Measurements from ENCODE around the gene TNNI3K.

The TNNI3K gene

DNA sequence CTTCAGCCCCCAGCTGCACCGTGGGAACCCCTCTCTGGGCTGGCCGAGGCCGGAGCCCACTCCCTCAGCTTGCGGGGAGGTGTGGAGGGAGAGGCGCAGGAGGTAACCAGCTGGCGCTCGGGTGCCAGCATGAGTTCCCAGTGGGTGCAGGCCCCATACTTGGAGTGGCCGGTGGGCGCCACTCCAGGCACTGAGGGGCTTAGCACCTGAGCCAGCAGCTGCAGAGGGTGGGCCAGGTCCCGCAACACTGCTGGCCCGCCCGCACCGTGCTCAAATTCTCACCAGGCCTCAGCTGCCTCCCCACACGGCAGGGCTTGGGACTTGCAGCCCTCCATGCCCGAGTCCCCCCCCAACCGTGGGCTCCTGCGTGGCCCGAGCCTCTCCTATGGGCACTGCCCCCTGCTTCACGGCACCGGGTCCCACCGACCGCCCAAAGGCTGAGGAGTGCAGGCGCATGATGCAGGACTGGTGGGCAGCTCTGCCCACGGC, 230.1 kb downstream of the TNNI3K start:
- Mint-ChIP-seq H3K4me3 (no peak overlapping the region), H3K36me3 (ENCODE audit: low read depth) (no peaks in the 10 kb centered on the region), H3K9me3 (no peaks in the 10 kb centered on the region), H3K4me1 (ENCODE audit: low read depth) (no peaks in the 10 kb centered on the region), H3K27ac (no peak overlapping the region), H3K27me3 (peaks cover under 1% of the 10 kb centered on the region)

DNA sequence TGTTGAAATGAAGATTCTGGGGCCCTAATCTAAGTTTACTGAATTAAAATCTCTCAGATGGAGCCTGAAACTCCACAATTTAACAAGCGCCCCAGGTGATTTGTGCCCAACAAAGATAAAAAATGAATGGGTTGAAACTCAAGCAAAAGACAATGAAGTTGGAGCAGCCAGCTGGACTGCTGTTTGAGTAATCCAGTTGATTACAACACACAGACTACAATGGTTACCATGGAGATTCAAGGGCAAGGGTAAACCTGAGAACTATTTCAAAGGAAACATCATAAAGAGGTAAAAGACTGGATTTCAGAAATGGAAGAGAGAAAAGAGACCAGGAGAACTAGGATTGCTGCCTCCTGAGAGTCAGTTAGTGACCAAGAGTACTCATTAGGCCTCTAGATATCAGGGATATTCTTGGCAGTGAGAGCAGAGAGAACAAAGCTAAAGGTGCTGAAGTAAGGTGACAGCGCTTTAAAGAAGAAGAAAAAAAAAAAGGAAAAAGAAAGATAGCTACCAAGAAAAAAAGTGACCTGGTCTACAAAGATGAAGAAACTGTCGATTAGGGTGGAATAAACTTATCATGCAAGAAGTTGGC, 232.7 kb downstream of the TNNI3K start:
- Mint-ChIP-seq H3K4me3 (no peak overlapping the region), H3K4me1 (ENCODE audit: low read depth) (no peaks in the 10 kb centered on the region), H3K27ac (no peak overlapping the region), H3K36me3 (ENCODE audit: low read depth) (no peaks in the 10 kb centered on the region), H3K9me3 (no peaks in the 10 kb centered on the region), H3K27me3 (peaks cover 3% of the 10 kb centered on the region)

DNA sequence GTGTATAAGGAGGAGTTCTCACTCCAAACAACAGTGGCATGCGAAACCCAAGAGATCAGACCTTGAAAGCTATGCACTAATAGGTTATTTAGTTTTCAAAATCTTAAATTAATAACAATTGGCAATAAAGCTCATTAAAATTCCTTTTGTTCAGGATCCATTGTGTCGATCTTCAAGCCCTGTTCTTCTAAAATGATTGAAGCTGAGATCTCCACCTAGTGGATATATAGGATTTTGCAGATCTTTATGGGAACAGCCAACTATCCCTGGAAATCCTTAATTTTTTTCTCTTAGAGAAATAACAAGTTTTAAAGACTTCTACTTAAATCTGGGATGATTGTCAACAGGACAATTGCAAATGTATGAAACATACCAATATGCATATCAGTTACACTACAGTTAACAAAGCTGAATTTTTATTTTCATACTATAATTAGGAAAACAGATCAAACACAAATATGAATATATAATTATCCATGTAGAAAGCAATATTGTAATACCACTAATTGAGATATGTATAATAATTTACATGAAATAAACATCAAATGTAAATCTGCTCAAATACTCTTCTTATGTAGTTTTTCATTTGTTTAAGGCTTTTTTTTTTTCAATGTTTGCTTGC, 233.9 kb downstream of the TNNI3K start:
- no peaks in the 10 kb centered on the region for H3K36me3 Mint-ChIP-seq (ENCODE audit: low read depth)
- H3K9me3 Mint-ChIP-seq, result no peaks in the 10 kb centered on the region
- H3K4me3 Mint-ChIP-seq, result no peak overlapping the region
- H3K27ac Mint-ChIP-seq, result no peak overlapping the region
- H3K27me3 Mint-ChIP-seq, result peaks cover 3% of the 10 kb centered on the region
- no peaks in the 10 kb centered on the region for H3K4me1 Mint-ChIP-seq (ENCODE audit: low read depth)

DNA sequence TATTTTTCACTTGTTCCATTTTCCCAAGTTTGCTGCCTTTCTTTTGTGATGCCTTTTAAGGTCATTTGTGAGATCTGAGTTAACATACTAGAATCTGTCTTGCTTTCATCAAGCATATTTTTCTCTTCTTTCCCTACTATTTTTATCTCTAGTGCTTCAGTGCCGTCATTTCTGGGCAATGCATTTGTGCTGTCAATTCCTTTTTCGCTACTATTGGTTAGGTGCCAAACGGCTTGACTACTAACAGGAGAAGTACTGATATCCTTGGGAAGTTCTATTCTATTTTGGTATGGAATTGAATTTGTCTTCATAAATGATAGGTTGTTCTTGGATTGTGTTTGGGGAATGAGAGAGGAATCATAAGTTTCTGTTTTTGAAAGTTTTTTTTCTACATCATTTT, 235.1 kb downstream of the TNNI3K start:
- no peaks in the 10 kb centered on the region for H3K36me3 Mint-ChIP-seq (ENCODE audit: low read depth)
- H3K4me1 Mint-ChIP-seq (ENCODE audit: low read depth), result no peaks in the 10 kb centered on the region
- no peak overlapping the region for H3K27ac Mint-ChIP-seq
- no peak overlapping the region for H3K4me3 Mint-ChIP-seq
- peaks cover 3% of the 10 kb centered on the region for H3K27me3 Mint-ChIP-seq
- H3K9me3 Mint-ChIP-seq, result no peaks in the 10 kb centered on the region

DNA sequence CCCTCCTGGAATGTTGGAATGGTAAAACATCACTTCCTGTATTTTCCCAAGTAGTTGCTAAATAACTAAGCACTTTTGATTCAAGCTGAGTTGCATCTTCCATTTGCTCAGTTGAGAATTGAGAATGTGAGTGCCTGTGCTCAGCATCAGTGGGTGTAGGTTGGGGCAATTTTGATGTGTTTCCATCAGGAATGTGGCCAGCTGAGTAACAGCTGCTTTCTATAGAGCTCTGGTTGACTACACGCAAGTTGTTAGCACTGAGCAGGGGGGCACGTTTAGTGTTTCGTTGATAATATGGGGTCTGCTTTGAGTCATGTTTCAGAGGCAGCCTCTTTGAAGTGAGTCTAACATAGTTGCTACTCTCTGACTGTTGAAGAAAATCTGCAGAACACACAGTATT, 235.7 kb downstream of the TNNI3K start:
- Mint-ChIP-seq H3K4me1 (ENCODE audit: low read depth) (no peaks in the 10 kb centered on the region), H3K9me3 (no peaks in the 10 kb centered on the region), H3K4me3 (no peak overlapping the region), H3K27ac (no peak overlapping the region), H3K36me3 (ENCODE audit: low read depth) (no peaks in the 10 kb centered on the region), H3K27me3 (peaks cover 3% of the 10 kb centered on the region)

DNA sequence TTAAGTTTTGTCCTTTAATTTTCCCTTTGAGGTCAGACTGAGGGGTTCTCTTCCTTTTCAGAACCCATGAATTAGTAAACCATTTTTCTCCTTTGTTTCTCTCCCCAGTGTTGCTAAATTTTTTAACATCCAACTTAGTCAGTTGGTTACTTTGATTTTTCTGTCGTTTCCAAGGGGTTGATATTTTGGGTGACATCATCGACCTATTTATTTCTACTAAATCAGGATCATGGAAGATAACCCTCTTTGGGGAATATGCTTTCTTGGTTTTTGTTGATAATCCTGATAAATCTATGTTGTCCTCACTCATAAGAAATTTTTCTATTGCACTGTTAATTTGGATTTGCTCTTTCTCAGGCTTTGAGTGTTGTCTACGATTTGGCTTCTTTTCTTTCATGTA, 236.3 kb downstream of the TNNI3K start:
- H3K27ac Mint-ChIP-seq, result no peak overlapping the region
- no peaks in the 10 kb centered on the region for H3K9me3 Mint-ChIP-seq
- no peak overlapping the region for H3K4me3 Mint-ChIP-seq
- no peaks in the 10 kb centered on the region for H3K4me1 Mint-ChIP-seq (ENCODE audit: low read depth)
- H3K27me3 Mint-ChIP-seq, result peaks cover 3% of the 10 kb centered on the region
- H3K36me3 Mint-ChIP-seq (ENCODE audit: low read depth), result no peaks in the 10 kb centered on the region

DNA sequence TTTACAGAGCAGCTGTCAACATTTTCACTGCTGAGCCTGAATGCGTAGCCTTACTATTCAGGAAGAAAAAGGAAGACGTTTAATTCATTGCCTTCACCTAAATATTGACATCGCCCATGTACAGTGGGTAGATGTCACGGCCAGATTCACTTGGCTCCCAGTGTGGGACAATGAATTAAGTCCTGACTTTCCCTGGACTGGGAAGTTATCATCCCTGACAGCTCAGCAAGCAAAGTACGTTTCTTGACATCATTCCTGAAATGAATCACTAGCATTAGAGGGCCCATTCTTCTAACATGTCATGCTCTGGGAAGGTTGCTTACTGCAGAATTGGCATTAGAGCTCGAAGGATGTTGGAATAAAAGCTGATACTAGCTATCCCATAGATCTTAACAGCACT, 239.4 kb downstream of the TNNI3K start:
- Mint-ChIP-seq H3K4me1 (ENCODE audit: low read depth) (no peaks in the 10 kb centered on the region), H3K27ac (no peak overlapping the region), H3K4me3 (no peak overlapping the region), H3K27me3 (peaks cover 6% of the 10 kb centered on the region), H3K9me3 (no peaks in the 10 kb centered on the region), H3K36me3 (ENCODE audit: low read depth) (no peaks in the 10 kb centered on the region)

DNA sequence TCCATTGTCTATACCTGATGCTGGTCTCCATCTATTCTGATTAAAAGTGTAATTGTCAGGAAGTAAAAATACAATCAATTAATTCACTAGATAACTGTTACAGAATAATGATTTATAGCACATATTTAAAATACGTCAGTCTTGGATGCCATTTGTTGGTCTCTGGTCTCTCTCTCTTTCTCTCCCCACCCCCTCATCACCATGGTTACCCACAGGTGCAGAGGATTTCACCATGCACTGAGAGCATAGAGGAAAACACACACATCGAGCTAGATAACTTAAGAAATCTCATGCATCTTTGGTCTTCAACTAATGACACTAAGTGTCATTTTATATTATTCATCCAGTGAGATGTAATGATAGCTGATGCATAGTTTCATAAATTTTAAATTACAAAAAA, 243.8 kb downstream of the TNNI3K start:
- peaks cover 3% of the 10 kb centered on the region for H3K27me3 Mint-ChIP-seq
- no peaks in the 10 kb centered on the region for H3K9me3 Mint-ChIP-seq
- no peaks in the 10 kb centered on the region for H3K4me1 Mint-ChIP-seq (ENCODE audit: low read depth)
- H3K36me3 Mint-ChIP-seq (ENCODE audit: low read depth), result no peaks in the 10 kb centered on the region
- H3K27ac Mint-ChIP-seq, result no peak overlapping the region
- no peak overlapping the region for H3K4me3 Mint-ChIP-seq

DNA sequence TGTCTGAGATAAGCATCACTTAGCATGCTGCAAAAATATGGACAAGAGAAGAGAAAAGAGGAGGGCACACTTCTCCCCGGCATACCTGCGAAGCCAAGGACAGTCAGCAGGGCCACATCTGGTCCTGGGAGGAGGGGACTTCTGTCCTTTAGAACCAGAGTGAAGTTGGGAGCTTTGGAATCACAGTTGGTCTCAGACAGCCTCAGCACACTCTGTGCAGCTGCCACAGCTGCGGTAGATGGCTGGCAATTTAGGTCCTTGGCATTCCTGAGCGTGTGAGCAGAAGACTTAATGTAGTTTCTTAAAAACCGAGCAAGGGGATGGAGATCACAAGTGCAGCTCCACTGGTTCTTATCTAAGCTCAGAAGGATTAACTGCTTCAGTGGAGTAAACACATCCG, 244.9 kb downstream of the TNNI3K start:
- Mint-ChIP-seq H3K4me3 (no peak overlapping the region), H3K36me3 (ENCODE audit: low read depth) (no peaks in the 10 kb centered on the region), H3K27me3 (peaks cover 7% of the 10 kb centered on the region), H3K27ac (no peak overlapping the region), H3K9me3 (no peaks in the 10 kb centered on the region), H3K4me1 (ENCODE audit: low read depth) (no peaks in the 10 kb centered on the region)

DNA sequence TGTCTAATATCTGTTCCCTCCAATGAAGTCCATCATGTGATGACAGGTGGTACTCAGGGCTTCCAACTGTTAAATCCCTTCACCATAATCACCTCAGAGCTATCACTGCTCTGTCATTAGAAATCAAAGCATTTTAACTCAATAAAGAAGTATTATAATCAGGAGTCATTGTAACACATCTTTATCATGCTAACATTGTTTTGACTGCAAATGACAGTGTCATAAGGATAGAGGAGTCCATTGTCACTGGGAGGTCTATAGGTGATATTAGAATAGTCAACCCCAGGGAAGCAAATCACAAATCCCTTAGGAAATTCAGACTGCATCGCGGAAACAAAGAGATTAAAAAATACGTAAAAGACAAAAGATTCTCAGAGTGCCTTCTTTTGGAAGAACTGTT, 246.4 kb downstream of the TNNI3K start:
- H3K9me3 Mint-ChIP-seq, result no peaks in the 10 kb centered on the region
- H3K27me3 Mint-ChIP-seq, result peaks cover 7% of the 10 kb centered on the region
- no peak overlapping the region for H3K27ac Mint-ChIP-seq
- H3K4me1 Mint-ChIP-seq (ENCODE audit: low read depth), result no peaks in the 10 kb centered on the region
- no peak overlapping the region for H3K4me3 Mint-ChIP-seq
- no peaks in the 10 kb centered on the region for H3K36me3 Mint-ChIP-seq (ENCODE audit: low read depth)

DNA sequence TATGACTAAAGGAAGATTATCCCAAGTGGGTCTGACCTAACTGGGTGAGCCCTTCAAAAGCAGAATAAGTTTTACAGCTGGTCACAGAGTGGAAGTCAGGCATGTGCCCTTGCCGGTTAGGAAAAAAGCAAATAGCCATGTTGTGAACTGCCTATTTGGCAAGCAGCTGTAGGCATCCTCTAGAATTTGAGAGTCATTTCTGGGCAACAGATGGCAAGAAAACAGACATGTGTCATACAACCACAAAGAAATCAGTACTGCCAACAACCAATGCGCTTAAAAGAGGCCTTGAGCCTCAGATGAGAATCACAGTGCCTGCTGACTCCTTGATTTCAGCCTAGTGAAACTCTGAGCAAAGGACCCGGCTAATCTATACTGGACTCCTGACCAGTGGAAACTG, 250.4 kb downstream of the TNNI3K start:
- H3K27ac Mint-ChIP-seq, result no peak overlapping the region
- H3K27me3 Mint-ChIP-seq, result peaks cover 5% of the 10 kb centered on the region
- no peaks in the 10 kb centered on the region for H3K36me3 Mint-ChIP-seq (ENCODE audit: low read depth)
- H3K9me3 Mint-ChIP-seq, result no peaks in the 10 kb centered on the region
- H3K4me3 Mint-ChIP-seq, result no peak overlapping the region
- no peaks in the 10 kb centered on the region for H3K4me1 Mint-ChIP-seq (ENCODE audit: low read depth)

DNA sequence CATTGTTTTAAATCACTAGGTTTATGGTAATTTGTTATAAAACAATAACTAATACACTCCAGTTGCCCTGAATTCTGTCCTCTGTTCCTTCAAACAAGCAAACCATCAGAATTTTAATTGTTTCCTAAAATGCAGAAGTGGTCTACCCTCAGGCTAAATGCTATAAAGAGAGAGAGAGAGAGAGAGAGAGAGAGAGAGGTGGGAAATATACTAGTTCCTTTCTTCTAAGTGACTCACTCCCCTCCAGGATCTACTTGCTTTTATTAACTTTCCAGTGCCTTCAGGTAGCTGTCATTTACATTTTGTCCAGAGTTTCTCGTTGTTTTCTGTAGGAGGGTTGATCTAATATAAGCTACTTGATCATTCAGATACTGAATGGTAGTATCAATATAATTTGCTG, 250.8 kb downstream of the TNNI3K start:
- Mint-ChIP-seq H3K27me3 (peaks cover 5% of the 10 kb centered on the region), H3K9me3 (no peaks in the 10 kb centered on the region), H3K36me3 (ENCODE audit: low read depth) (no peaks in the 10 kb centered on the region), H3K27ac (no peak overlapping the region), H3K4me1 (ENCODE audit: low read depth) (no peaks in the 10 kb centered on the region), H3K4me3 (no peak overlapping the region)

DNA sequence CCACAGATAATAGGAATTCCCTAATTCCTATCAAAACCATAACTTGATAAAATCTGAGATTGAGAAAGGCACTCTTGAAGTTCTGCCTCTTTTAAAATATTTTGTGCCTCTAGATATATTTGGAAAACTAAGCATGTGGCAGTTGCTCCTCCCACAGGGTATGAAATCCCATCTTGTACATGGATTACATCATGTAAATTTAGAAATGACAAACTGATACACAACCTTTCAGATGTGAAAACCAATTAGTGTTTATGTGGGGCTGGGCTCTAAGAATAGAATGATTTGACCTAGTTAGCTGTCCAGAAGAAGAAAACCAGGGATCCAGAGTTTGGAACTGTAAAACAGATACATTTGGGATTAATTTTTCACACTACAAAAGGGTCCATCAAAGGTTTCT, 261.5 kb downstream of the TNNI3K start:
- H3K9me3 Mint-ChIP-seq, result no peaks in the 10 kb centered on the region
- no peak overlapping the region for H3K4me3 Mint-ChIP-seq
- H3K27ac Mint-ChIP-seq, result no peak overlapping the region
- no peaks in the 10 kb centered on the region for H3K4me1 Mint-ChIP-seq (ENCODE audit: low read depth)
- H3K27me3 Mint-ChIP-seq, result peaks cover 4% of the 10 kb centered on the region
- no peaks in the 10 kb centered on the region for H3K36me3 Mint-ChIP-seq (ENCODE audit: low read depth)

DNA sequence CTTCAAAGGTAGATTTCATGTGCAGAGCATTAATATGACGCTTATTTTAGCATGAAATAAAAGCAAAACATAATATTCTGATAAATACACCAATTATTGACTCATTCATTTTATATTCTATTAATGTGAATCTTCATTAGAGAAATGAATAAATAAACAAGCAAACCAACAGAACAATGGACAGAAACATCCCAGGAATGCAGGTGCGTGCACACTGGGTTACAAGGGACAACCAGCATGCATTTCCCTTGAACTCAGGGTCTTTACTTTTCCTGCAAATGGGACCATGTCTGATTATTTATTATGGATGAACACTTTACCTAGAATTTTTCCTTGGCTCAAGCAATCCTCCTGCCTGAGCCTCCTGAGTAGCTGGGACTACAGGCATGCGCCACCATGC, 263.7 kb downstream of the TNNI3K start:
- Mint-ChIP-seq H3K27ac (no peak overlapping the region), H3K27me3 (peaks cover 4% of the 10 kb centered on the region), H3K4me3 (no peak overlapping the region), H3K4me1 (ENCODE audit: low read depth) (no peaks in the 10 kb centered on the region), H3K9me3 (no peaks in the 10 kb centered on the region), H3K36me3 (ENCODE audit: low read depth) (no peaks in the 10 kb centered on the region)

DNA sequence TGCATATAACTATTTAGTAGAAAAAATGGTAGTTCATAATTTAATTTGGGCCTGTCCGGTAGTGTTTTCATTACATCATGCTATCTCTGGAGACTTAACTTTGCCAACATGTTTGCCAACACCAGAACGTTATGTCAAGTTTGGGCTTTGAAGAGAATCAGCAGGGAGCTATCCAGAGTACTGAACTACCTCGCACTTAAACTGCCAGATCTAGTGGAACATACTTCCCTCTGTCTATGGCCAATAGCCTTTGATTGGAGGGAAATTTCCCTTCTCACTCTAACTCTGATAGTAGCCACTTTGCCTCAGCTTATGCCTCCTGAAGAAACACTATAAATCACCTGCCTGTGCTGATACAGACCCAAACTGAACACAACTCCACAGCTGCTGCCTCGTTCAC, 267.2 kb downstream of the TNNI3K start:
- H3K4me1 Mint-ChIP-seq (ENCODE audit: low read depth), result no peaks in the 10 kb centered on the region
- H3K36me3 Mint-ChIP-seq (ENCODE audit: low read depth), result no peaks in the 10 kb centered on the region
- H3K4me3 Mint-ChIP-seq, result no peak overlapping the region
- H3K27me3 Mint-ChIP-seq, result peaks cover under 1% of the 10 kb centered on the region
- no peak overlapping the region for H3K27ac Mint-ChIP-seq
- no peaks in the 10 kb centered on the region for H3K9me3 Mint-ChIP-seq

DNA sequence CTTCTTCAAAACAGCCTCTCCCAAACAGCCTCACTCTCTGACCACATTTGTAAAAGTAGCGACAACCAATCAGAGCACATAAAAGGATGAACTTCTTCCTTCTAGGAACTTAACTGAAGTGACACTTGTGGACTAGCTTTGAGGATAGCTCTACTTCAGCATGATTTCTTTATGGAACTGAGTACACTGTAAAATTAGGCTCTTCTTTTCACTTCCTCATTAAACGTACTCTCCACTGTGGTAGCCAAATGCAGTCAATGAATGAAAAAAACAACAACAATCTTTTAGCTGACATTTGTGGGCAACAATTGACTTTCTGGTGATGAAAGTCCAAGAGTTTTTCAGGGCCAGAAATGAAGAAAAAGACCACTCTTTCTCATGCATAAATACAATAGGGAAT, 267.7 kb downstream of the TNNI3K start:
- Mint-ChIP-seq H3K27me3 (no peaks in the 10 kb centered on the region), H3K36me3 (ENCODE audit: low read depth) (no peaks in the 10 kb centered on the region), H3K4me3 (no peak overlapping the region), H3K9me3 (no peaks in the 10 kb centered on the region), H3K4me1 (ENCODE audit: low read depth) (no peaks in the 10 kb centered on the region), H3K27ac (no peak overlapping the region)

All from stimulated activated naive CD8-positive, alpha-beta T cell treated with anti-CD3 and anti-CD28 coated beads, Interleukin-15, Interleukin-2, amounts not matched to agents 100 ng/mL and 50 ng/mL, for 24 hours (primary cell).